ENCODE measurements around the gene WDR73. TPM values are rescaled to one million over a fixed set of nuclear protein-coding genes. Genes with fewer than 3 reads are reported as not detected.

WDR73 gene
- total RNA-seq, 2 donors from 2014 or later = 5.3 to 12.0 TPM

DNA sequence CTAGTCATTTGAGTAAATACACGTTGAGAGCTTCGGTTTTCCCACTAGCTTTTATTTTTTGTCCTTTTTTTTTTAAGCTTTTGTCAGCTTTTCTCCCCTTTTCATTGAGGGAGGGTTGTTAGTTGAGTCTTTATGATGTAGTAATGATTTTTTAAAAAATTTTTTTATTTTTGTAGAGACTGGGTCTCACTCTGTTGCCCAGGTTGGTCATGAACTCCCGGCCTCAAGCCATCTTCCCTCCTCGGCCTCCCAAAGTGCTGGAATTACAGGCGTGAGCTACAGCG, 52.6 kb downstream of the WDR73 start:
- H3K27ac ChIP-seq = peak overlapping the region in 1 of 2 donors; percentile 85
- H3K4me1 ChIP-seq = peaks cover 0 to 9% of the 10 kb centered on the region in 2 donors
- TF ChIP-seq, protein P1, sequence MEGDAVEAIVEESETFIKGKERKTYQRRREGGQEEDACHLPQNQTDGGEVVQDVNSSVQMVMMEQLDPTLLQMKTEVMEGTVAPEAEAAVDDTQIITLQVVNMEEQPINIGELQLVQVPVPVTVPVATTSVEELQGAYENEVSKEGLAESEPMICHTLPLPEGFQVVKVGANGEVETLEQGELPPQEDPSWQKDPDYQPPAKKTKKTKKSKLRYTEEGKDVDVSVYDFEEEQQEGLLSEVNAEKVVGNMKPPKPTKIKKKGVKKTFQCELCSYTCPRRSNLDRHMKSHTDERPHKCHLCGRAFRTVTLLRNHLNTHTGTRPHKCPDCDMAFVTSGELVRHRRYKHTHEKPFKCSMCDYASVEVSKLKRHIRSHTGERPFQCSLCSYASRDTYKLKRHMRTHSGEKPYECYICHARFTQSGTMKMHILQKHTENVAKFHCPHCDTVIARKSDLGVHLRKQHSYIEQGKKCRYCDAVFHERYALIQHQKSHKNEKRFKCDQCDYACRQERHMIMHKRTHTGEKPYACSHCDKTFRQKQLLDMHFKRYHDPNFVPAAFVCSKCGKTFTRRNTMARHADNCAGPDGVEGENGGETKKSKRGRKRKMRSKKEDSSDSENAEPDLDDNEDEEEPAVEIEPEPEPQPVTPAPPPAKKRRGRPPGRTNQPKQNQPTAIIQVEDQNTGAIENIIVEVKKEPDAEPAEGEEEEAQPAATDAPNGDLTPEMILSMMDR (IDR thresholded peaks at IDR 0.05) = no peak
- no peaks in the 10 kb centered on the region for H3K27me3 ChIP-seq
- H3K36me3 ChIP-seq = no peaks in the 10 kb centered on the region
- H3K4me3 ChIP-seq = peak overlapping the region; percentile 82 to 96
- no peak for DNase-seq (ENCODE audit: low spot score)
- H3K9me3 ChIP-seq = no peaks in the 10 kb centered on the region

DNA sequence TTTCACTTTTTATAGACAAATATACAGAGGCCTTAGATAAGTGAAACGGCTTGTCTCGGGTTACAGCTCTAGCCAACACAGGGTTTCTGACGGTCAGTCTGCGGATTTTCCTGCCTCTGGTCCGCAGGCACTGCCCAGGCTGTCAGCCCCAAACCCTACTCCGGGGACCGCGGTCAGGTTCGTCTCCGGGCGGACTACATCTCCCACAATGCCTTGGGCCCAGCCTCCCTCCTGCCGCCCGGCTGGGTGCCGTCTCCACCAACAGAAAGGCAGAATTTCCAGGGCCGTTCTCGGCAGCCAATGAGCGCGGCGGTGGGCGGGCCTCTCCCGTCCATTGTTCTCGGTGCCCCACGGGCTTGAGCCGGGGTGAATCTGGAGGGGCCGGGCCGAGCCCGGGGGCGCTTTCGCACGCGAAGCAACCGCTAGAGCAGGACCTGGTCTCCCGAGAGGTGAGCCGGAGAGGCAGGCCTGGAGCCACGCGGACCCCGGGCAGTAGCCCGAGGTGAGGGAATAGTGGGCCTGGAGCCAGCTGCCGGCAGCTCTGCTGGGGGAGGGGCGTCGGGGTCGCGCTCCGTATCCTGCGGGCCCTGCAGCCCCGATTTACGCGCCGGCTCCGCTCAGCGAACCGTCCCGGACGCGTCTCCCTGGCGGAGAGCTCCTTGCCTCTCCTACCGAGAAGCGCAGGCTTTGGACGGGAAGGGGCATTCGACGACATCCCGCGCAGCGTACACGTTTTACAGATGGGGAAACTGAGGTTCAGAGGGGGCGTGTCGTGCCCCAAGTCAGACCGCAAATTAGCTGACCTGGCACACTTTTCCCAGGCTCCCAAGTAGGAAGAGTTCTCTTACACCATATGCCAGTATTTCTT, 53.2 kb downstream of the WDR73 start, which contains the start of gene ZSCAN2:
Gene ZSCAN2, plus strand, starts transcription at position 323 of the 868 bp plus-strand sequence. CDS start 2,919 bp downstream, outside the sequence.
- no peaks in the 10 kb centered on the region for H3K36me3 ChIP-seq
- TF ChIP-seq, protein P1 (IDR thresholded peaks at IDR 0.05) = no peak
- H3K4me1 ChIP-seq = peaks cover 0 to 9% of the 10 kb centered on the region in 2 donors
- H3K27me3 ChIP-seq = no peaks in the 10 kb centered on the region
- H3K9me3 ChIP-seq = no peaks in the 10 kb centered on the region
- DNase-seq (ENCODE audit: low spot score) = peak; percentile 97
- peak within 1 kb of the TSS; percentile 66 to 85 for H3K27ac ChIP-seq
- peak within 1 kb of the TSS; percentile 82 to 96 for H3K4me3 ChIP-seq

DNA sequence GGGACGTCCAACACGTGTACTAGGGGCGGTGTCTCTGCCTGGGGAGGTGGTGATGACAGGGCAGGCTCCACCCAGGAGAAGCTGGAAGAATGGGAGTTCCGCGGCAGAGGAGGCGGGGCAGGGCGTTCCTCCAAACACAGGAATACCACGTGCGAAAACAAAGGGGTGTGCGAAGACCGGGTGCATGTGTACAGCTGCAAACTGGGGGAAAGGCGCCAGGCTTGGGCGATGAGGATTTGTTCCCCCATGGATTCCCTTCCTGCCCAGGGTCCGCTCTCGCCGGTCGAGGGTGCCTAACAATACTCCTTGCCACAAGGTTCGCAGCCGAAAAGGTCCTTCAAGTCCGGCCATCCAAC, 53.8 kb downstream of the WDR73 start:
- no peaks in the 10 kb centered on the region for H3K27me3 ChIP-seq
- H3K9me3 ChIP-seq = no peaks in the 10 kb centered on the region
- peaks cover 0 to 9% of the 10 kb centered on the region in 2 donors for H3K4me1 ChIP-seq
- H3K27ac ChIP-seq = peak overlapping the region; percentile 66 to 85
- no peaks in the 10 kb centered on the region for H3K36me3 ChIP-seq
- peak overlapping the region; percentile 82 to 96 for H3K4me3 ChIP-seq
- TF ChIP-seq, protein P1 (IDR thresholded peaks at IDR 0.05) = no peak
- DNase-seq (ENCODE audit: low spot score) = peak; percentile 94

DNA sequence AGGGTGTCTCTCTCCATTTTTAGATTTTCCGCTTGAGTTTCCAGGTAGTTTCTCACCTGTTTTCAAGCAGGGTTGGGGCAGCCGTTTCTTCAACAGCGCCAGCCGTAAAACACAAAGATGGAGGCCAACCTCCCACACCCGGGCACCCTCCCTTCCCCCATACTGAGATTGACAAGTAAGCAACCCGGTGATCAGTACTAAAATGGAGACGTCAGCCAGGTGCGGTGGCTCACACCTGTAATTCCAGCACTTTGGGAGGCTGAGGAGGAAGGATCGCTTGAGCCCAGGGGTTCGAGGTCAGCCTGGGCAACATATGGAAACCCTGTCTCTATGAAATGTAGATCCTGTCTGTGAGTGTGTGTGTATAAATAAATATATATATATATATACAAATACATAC, 54.2 kb downstream of the WDR73 start:
- Histone ChIP-seq H3K36me3 (no peaks in the 10 kb centered on the region), H3K27ac (no peak overlapping the region), H3K27me3 (no peaks in the 10 kb centered on the region), H3K9me3 (no peaks in the 10 kb centered on the region), H3K4me1 (peaks cover 0 to 9% of the 10 kb centered on the region in 2 donors), H3K4me3 (peak overlapping the region in 1 of 2 donors; percentile 96)
- TF ChIP-seq, protein P1 (IDR thresholded peaks at IDR 0.05) = no peak
- no peak for DNase-seq (ENCODE audit: low spot score)

DNA sequence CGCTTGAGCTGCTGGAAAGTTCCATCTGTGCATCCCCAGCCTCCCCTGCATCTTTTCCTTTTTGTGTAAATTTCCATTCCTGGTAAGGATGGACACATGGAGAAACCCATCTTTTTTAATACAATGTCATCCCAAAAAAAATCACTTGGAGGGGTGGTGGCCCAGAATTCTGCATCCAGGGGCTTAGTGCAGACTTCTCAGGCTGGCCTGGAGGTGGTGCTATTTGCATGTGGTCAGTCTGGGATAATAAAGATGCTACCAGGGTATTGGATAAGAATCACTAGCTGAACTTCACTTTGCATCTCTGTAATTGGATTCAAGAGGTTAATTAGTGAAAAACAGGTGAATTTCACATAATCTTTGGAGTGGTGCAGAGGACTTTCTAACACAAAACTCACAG, 55.1 kb downstream of the WDR73 start:
- TF ChIP-seq, protein P1 (IDR thresholded peaks at IDR 0.05) = peak; percentile 50 to 76
- DNase-seq (ENCODE audit: low spot score) = no peak
- Histone ChIP-seq H3K27me3 (no peaks in the 10 kb centered on the region), H3K4me3 (no peak overlapping the region), H3K4me1 (peaks cover 0 to 9% of the 10 kb centered on the region in 2 donors), H3K9me3 (no peaks in the 10 kb centered on the region), H3K27ac (no peak overlapping the region), H3K36me3 (no peaks in the 10 kb centered on the region)
